HG03095 (cell line): ENCODE results near the gene SLC2A11.
"Not testable (repeated sequence)": the region's sequence is repeated elsewhere in the genome, so short reads cannot be mapped to it uniquely, and the experiment has no call there.

Source experiments
- ATAC-seq: cut with Tn5 transposase; IDR thresholded peaks from one replicate; pipeline ENCODE4 v1.9.1; 2021; ENCODE audit warnings: moderate library complexity; ENCODE audit not compliant: unreplicated experiment

Gene SLC2A11

DNA sequence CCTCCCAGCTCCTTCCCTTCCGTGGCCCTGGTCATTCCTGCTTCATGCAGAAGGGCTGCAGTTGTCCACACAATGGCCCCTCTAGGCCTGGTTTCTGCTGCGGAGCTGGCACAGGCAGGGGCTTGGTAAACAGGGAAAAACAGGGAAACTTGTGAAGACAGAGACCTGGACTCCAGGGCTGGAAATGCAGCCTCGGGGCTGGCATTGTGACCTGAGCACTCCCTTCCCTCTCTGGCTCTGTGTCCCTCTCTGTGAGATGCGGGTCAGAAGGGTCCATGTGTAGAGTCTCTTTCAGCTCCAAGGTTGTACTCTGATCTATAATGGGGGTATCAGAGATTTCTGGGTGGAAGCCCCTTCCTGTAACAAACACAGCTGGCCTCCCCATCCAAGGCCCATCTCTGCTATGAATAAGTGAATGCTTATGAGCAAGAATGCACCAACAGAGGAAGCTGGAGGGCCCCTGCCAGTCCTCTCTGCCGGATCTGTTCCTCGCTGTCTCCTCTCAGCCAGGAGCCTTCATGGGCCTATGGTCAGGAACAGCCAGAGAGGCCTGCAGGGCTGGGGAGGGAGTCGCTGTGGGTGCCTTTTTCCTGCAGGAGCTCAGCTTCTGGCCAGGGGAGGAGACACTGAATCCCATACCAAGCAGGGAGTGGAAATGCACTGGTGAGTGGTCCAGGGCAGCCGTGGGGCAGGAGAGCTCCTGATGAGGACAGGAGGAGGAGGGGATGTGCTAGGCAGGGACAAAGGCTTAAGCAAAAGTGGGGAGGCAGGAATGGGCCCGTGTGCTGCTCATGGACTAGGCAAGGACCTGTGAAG lies 12.2 kb upstream of the SLC2A11 start:
- ATAC-seq = no peak

- no peak for ATAC-seq
Observed at GRCh38 chr22:23846081-23846469, 11.6 kb upstream of the SLC2A11 start.

- ATAC-seq = no peak
Observed at GRCh38 chr22:23847310-23847920, 10.3 kb upstream of the SLC2A11 start.

GRCh38 chr22:23847991-23848864 lies 9.4 kb upstream of the SLC2A11 start:
- no peak for ATAC-seq

DNA sequence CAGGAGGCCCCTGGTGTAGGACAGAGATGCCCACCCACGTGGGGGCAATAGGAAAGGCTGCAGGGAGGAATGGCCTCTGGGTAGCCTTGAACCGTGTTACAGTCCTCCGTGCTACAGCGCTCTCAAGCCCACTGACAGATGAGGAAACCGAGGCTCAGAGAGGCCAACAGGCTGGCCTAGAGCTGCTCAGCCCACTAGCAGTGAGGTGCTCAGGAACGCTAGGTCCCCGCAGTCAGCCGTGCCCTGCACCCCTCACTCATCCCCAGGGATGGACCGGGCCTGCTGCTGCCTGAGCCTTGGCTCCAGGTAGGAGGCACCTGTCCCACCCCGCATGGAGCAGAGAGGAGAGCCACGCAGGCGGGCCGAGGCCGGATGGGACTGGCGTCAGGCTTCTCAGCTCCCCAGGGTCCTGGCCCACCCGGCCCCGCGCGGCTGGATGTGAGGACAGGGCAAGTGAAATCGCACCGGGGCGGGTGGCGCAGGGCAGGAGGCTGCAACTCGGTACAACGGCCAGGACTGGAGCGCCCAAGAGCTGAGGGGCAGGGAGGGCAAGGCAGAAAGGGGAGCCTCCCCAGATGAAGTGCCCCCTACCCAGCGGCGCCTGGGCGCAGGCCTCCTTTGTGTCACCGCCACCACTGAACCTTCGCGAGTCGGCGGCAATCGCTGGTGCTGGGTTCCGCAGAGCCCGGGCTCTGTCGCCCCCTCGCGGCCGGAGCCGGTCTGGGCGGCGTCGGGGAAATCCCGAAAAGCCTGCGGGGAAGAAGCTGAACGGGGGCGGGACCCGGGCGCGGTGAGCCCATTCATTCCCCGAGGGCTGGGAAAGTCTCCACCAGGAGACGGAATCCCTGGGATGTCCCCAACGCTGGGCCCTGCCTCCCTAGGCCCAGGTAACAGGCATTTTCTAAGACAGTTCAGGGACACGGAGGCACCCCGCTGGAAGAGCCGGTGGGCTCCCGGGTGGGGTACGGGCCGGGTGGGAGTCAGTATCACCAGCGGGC lies 8.4 kb upstream of the SLC2A11 start:
- ATAC-seq = no peak

DNA sequence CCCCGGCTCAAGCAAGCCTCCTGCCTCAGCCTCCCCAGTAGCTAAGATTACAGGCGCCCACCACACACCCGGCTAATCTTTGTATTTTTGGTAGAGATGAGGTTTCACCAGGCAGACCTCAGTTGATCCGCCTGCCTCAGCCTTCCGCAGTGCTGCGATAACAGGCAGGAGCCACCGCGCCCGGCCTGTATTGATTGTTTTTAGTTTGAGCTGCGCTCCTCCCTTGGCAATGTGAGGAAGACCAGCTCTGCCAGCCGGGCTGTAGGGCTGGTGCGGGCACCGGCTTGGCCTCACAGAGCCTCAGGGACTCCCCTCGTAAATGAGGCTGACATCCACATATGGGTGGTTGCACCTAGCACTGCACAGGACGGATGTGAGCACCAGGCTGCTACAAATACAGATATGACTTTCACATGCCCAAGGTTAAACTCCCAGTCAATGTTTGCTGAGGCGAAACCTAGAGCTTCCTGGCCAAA lies 7.5 kb upstream of the SLC2A11 start:
- peak; percentile 44 for ATAC-seq

- peak; percentile 47 for ATAC-seq
Observed at GRCh38 chr22:23856721-23857605, 712 bp upstream of the SLC2A11 start.

DNA sequence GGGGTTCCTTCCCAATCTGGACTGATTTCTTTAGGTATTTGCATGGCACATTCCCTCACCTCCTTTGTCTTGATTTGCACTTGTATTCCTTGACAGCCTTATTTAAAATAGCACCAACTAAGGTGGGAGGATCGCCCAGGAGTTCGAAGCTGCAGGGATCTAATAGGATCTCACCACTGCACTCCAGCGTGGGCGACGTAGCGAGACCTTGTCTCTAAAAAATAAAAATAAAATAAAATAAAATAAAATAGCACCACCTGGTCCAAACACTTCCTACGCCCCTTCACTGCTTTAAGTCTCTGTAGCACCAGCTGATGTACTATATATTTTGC lies 775 bp downstream of the SLC2A11 start:
- ATAC-seq = no peak

- ATAC-seq = no peak
Observed at GRCh38 chr22:23859201-23859600, 1.5 kb downstream of the SLC2A11 start.

- not testable (repeated sequence) for ATAC-seq
Observed at GRCh38 chr22:23860187-23860586, 2.5 kb downstream of the SLC2A11 start.

DNA sequence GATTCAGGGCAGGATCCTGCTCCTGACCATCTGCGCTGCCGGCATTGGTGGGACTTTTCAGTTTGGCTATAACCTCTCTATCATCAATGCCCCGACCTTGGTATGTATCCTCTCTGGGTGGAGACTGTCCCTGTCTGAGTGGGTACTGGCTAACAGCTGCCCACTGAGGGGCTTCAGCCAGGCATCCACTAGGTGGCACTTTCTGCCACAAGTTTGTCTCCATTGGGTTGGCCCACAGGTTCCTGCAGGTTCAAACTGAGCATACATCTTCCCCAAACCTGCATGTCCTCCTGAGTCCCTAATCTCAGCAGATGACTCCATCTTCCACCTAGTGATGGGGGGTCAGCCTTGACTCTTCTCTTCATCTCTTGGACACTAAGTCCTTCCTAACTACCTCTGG lies 4.4 kb downstream of the SLC2A11 start:
- ATAC-seq = no peak

DNA sequence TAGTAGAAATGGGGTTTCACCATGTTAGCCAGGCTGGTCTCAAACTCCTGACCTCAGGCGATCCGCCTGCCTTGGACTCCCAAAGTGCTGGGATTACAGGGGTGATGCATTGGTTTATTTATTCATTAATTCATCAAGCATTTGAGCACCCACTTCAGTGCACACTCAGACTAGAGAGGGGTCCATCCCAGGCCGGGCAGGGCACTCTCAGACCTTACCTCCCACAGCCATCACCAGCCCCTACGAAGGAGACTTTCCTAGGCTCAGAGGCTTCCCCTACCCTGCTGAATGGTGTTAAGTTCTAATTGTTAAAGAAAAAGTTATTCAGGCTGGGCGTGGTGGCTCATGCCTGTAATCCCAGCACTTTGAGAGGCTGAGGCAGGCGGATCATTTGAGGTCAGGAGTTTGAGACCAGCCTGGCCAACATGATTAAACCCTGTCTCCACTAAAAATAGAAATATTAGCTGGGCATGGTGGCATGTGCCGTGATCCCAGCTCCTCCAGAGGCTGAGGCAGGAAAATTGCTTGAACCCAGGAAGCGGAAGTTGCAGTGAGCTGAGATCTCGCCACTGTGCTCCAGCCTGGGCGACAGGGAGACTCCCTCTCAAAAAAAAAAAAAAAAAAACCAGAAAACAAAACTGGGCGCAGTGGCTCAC lies 7.0 kb downstream of the SLC2A11 start:
- not testable (repeated sequence) for ATAC-seq

- ATAC-seq = no peak
Observed at GRCh38 chr22:23868580-23868979, 10.9 kb downstream of the SLC2A11 start.

DNA sequence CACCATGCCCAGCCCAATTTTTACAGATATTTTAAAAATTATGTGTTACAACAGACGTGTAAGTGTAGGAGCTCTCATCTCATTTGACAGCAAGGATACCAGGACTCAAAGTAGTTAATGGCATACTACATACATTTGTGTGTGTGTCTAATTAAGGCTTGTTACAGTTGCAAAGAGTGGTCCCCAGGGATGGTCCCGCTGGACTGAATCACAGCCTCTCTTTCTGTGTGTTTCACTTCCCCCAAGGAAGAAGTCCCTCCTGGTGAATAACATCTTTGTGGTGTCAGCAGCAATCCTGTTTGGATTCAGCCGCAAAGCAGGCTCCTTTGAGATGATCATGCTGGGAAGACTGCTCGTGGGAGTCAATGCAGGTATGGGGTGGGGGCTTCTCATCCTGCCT lies 17.2 kb downstream of the SLC2A11 start:
- ATAC-seq = no peak

DNA sequence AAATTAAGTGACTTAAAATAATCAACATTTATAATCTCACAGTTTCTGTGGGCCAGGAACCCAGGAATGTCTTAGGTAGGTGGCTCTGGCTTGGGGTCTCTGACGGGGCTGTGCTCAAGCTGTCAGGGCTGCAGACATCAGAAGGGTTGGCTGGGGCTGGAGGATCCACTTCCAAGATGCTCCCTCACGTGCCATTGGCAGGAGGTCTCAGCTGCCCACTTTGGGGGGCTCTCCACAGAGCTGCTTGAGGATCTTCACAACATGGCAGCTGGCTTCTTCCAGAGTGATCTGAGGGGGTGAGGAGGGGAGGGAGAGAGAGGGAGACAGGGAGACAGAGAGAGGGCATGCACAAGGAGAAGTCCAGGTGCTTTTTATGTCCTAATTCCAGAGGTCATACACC lies 18.1 kb downstream of the SLC2A11 start:
- ATAC-seq = no peak

- no peak for ATAC-seq
Observed at GRCh38 chr22:23877566-23877965, 19.9 kb downstream of the SLC2A11 start.

GRCh38 chr22:23878219-23878618 lies 20.5 kb downstream of the SLC2A11 start:
- ATAC-seq = no peak

- no peak for ATAC-seq
Observed at GRCh38 chr22:23882370-23882769, 24.7 kb downstream of the SLC2A11 start.

DNA sequence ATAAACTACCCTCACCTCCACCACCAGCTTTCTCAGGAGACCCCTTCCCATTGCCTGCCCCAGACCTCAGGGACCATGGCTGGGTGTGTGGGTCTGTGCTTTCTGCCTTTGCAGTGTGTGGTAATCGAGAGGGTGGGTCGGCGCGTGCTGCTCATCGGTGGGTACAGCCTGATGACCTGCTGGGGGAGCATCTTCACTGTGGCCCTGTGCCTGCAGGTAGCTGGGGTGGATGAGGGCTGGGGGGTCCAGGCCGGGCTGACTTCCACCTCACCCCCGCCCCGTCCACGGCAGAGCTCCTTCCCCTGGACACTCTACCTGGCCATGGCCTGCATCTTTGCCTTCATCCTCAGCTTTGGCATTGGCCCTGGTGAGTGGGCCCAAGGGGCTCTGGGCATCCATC lies 26.0 kb downstream of the SLC2A11 start:
- ATAC-seq = no peak
